Cerebellar cortex (tissue), 1 donor: ENCODE results near the gene CCDC183.
"Not testable (repeated sequence)": the region's sequence is repeated elsewhere in the genome, so short reads cannot be mapped to it uniquely, and the experiment has no call there.

ENCODE experiments used
- DNase-seq: peaks from one replicate; pipeline ENCODE4 v3.0.0-alpha.2; 2015; ENCODE audit warnings: low spot score

The CCDC183 gene

GRCh38 chr9:136839229-136840139 is 43.3 kb downstream of the CCDC183 start:
- DNase-seq = no peak

- no peak for DNase-seq
Measured at GRCh38 chr9:136840140-136840876, 44.2 kb downstream of the CCDC183 start.

GRCh38 chr9:136840877-136841645 is 44.9 kb downstream of the CCDC183 start:
- peak; percentile 77 for DNase-seq

- DNase-seq = peak; percentile 93
Measured at GRCh38 chr9:136841646-136842379, 45.7 kb downstream of the CCDC183 start.

GRCh38 chr9:136842380-136842948 is 46.3 kb downstream of the CCDC183 start, which contains the start of gene AJM1:
Gene AJM1, plus strand, starts transcription at chr9:136842478. Its CDS starts 1,937 bp downstream, at chr9:136844415.
- peak; percentile 93 for DNase-seq

DNA sequence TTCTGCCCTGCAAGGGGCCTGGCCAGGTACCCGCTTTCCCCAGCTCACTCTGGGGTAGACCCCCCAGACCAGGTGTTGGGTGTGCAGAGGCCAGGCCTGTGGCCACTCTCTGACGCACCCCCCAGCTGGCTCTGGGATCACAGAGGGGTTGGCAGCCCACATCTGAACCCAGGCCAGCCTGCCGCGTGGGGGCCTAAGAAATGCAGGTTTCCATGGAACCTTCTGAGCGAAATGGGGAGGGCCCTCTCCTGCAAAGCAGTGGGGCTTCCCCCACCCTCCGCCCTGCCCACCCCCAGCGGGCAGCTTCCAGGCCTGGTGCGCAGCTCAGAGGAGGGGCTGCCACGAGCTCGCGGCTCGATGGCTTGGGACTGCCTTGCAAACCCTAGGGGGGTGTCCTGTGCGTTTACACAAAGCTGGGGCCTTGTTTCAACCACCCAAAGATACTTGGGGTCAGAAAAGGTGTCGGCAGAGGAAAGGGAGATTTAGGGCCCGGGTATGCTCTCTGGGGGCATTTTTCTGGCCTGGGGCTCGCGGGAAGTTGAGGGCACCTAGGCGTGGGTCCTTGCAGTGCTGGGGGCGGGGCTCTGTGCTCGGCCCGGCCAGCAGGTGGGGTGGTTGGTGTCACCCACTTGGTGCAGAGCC is 47.1 kb downstream of the CCDC183 start:
- DNase-seq = not testable (repeated sequence)

- DNase-seq = not testable (repeated sequence)
Measured at GRCh38 chr9:136843801-136844740, 47.9 kb downstream of the CCDC183 start.

- no peak for DNase-seq
Measured at GRCh38 chr9:136844761-136845464, 48.8 kb downstream of the CCDC183 start.

- DNase-seq = no peak
Measured at GRCh38 chr9:136845465-136846260, 49.5 kb downstream of the CCDC183 start.

GRCh38 chr9:136846376-136847087 is 50.4 kb downstream of the CCDC183 start:
- no peak for DNase-seq

DNA sequence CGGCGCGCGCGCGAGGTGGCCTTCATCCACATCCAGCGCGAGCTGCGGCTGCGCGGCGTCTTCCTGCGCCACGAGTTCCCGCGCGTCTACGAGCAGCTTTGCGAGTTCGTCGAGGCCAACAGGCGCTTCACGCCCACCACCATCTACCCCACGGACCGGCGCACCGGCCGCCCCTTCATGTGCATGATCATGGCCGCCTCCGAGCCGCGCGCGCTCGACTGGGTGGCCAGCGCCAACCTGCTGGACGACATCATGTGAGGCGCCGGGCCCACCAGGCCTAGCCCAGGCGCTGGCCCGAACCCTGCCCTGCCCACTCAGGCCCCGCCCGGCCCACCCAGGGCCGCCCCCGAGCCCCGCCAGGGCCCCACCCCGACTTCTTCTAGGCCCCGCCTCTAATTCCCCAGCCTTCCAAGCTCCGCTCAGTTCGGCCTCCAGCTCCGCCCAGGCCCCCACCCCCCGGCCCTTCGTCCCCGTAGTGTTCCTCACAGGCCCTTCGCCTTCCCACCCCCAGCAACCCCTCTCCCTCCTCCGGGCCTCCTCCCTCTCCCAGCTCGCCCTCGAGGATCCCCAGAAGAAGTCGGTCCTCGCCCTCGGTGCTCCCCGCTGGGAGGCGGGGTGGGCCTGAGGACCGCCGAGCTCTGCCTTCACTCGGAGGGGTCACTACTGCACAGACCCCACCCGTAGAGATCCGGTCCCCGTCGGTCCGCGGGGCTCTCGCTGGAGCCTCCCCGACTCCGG is 51.1 kb downstream of the CCDC183 start:
- no peak for DNase-seq

DNA sequence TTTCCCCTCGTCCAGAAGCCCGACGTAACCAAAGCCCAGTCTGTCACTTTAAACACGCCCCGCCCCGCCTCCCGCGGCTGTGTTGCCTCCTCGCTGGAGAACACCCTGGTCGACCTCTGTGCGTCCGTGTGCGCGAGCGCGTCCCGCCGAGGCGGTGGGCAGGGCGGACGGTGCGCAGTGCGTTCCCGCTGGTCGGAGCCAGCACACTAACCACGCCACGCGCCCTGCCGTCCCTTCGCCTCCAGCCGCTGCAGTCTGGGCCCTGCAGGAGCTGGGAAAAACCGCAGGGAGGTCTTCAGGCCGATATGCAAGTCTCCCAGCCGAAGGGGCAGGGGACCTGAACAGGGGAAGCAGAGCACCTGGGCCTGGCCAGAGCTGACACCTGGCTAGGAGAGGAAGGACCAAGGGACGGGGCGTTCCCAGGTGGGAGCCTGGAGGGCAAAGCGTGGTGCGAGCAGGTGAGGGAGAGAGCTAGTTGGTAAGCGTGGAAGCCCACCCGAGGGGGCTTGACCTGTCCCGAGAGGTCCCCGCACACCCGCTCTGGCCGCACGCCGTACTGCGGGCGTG is 51.8 kb downstream of the CCDC183 start:
- peak; percentile 57 for DNase-seq

- DNase-seq = no peak
Measured at GRCh38 chr9:136848393-136849037, 52.4 kb downstream of the CCDC183 start.

- DNase-seq = peak; percentile 99
Measured at GRCh38 chr9:136849038-136849959, 53.2 kb downstream of the CCDC183 start, which contains the start of gene PHPT1. Gene PHPT1, plus strand, starts transcription at chr9:136849409. Its CDS starts 22 bp downstream, at chr9:136849431.
